Erythroblast (primary cell): ENCODE results near the gene EXOC6B.

Experiments
- DNase-seq, 2 experiments: peaks; one replicate each; lab custom pipeline; 2025; lab: John Stamatoyannopoulos, UW
- GATA1 ChIP-seq: IDR thresholded peaks from 2 replicates; pipeline ENCODE4 v1.6.1; 2011; ENCODE audit warnings: low read depth, mild to moderate bottlenecking, control low read depth, low read length, moderate library complexity
- POLR2A ChIP-seq: IDR thresholded peaks from 2 replicates; pipeline ENCODE4 v1.6.1; 2011; ENCODE audit warnings: mild to moderate bottlenecking, low read length

The EXOC6B gene

DNA sequence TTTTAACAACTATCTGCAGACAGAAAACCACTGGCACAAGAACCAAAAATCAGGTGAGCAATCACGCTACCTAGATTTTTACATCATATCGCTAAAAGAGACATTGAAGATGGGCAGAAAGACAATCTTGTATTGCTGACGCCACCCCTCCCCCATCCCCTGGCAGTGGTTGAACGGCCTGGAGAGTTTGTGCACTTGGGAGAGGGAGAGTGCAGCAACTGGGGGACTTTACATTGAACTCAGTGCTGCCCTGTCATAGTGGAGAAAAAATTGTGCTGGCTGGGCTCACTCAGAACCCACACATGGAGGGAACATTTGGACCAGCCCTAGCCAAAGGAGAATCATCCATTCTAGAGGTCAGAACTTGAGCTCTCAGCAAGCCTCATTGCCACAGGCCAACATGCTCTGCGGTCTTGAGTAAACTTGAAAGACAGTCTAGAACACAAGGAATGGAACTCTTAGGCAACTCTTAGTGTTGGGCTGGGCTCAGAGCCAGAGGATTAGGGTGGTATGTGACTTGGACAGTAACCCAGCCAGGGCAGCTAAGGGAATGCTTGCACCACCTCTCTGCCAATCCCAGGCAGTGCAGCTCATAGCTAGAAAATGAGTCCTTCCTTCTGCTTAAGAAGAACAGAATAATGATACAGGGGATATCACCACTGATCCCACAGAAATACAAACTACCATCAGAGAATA, 458.2 kb downstream of the EXOC6B start:
- TF ChIP-seq POLR2A (no peak), GATA1 (no peak)
- peak; percentile 21 to 59 for DNase-seq

- no peak for TF ChIP-seq POLR2A
- no peak for TF ChIP-seq GATA1
- no peak for DNase-seq
These were observed 462.4 kb downstream of the EXOC6B start for GRCh38 chr2:72363406-72363805.

- no peak for TF ChIP-seq POLR2A
- no peak for TF ChIP-seq GATA1
- no peak for DNase-seq
These were observed 463.1 kb downstream of the EXOC6B start for GRCh38 chr2:72362733-72363132.

GRCh38 chr2:72361521-72361920, 464.3 kb downstream of the EXOC6B start:
- no peak for TF ChIP-seq POLR2A
- no peak for TF ChIP-seq GATA1
- no peak for DNase-seq

- TF ChIP-seq POLR2A (no peak), GATA1 (no peak)
These were observed 464.8 kb downstream of the EXOC6B start for GRCh38 chr2:72361042-72361441.

DNA sequence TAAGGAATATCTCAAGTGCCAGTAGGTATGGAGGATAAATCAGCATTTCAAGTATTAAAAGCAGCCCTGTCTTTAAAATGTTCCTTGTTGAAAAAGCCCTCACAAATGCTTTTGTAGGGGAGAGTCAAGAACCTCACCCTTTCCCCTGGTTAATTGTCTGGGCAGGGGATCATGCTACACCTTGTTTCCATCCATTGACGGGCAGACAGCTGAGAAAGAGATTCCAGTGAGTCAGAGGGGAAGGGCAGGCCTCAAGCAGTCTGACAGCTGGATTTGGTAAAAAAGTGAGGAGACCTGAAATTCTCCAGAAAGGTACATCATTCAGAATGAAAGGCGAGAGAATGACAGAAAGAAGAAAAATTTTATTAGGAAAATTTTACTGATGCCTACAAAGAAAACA, 475.0 kb downstream of the EXOC6B start:
- TF ChIP-seq POLR2A (no peak), GATA1 (no peak)
- DNase-seq = no peak

More at GRCh38 chr2:72361042-72361441, 464.8 kb downstream of the EXOC6B start:
- DNase-seq = no peak

- DNase-seq = no peak
These were observed 476.8 kb downstream of the EXOC6B start for GRCh38 chr2:72349016-72349415.

GRCh38 chr2:72347081-72347480, 478.8 kb downstream of the EXOC6B start:
- DNase-seq = no peak
- TF ChIP-seq GATA1 = no peak
- TF ChIP-seq POLR2A = no peak

More at GRCh38 chr2:72349016-72349415, 476.8 kb downstream of the EXOC6B start:
- TF ChIP-seq GATA1 = no peak
- no peak for TF ChIP-seq POLR2A

- TF ChIP-seq POLR2A (no peak), GATA1 (no peak)
- no peak for DNase-seq
These were observed 484.2 kb downstream of the EXOC6B start for GRCh38 chr2:72341639-72342038.

- DNase-seq = no peak
These were observed 485.2 kb downstream of the EXOC6B start for GRCh38 chr2:72340665-72341064.

GRCh38 chr2:72338076-72338475, 487.8 kb downstream of the EXOC6B start:
- no peak for DNase-seq
- TF ChIP-seq POLR2A = no peak
- no peak for TF ChIP-seq GATA1

More at GRCh38 chr2:72340665-72341064, 485.2 kb downstream of the EXOC6B start:
- TF ChIP-seq GATA1 = no peak
- no peak for TF ChIP-seq POLR2A

DNA sequence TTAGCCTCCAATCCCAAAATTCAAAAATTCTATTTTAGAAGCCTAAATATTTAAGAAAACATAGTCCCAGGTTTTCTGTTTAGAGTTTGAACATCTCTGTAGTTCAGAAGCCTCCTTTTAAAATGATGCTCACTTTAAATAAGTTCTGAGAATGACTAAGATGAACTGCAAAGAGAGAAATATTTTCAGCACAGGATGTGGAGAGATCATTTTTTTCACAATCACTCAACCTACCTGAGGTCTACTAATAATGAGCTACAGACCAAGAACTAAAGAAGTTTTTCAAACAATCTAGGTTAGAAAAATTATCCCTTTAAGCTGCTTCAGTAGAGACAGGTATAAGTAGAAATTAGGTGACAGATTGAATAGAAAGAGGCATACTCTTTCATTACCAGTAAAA, 493.1 kb downstream of the EXOC6B start:
- no peak for TF ChIP-seq GATA1
- no peak for TF ChIP-seq POLR2A

GRCh38 chr2:72330652-72331051, 495.2 kb downstream of the EXOC6B start:
- TF ChIP-seq GATA1 = no peak
- no peak for TF ChIP-seq POLR2A
- peak in 1 of 2 experiments; percentile 2 for DNase-seq

More for the DNA sequence above, 493.1 kb downstream of the EXOC6B start:
- no peak for DNase-seq

- DNase-seq = no peak
- no peak for TF ChIP-seq GATA1
- no peak for TF ChIP-seq POLR2A
These were observed 499.1 kb downstream of the EXOC6B start for GRCh38 chr2:72326759-72327158.

DNA sequence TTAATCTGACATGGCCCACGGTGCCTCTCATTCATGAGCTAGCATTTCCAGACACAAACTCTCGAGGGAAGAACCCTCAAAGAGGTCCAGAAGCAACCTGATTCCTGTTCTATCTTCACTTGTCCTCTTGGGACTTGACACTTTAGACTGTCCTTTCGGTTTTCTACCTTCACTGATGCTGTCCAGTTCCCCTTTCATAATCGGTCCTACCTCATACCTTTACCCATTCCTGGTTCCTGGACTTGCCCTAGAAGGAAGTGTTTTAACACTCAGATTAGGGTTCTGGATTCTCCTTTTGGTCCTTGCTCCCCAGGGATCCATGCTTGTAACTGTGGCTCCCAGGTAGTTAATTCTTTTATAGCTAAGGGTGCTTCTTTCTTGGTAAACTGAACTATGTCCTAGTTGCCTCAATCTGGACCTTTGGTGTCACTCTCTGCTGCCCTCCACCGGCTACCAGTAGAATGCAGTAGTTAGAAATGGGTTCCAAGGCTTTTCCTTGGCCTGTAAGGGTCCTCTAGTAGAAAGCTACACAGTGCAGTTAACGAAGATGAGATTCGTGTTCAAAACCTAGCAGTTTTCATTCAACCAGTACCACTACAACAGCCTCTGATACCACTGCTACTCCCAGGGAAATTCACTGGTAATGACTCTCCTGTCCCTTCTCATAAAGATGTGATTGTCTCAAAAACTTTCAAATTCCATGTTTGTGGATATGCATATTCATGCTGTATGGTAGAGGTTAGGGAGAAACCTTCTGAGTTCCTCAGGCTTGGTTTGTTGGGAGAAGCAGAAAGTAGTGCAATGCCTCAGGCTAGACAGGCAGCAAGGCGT, 500.0 kb downstream of the EXOC6B start:
- TF ChIP-seq GATA1 (no peak), POLR2A (no peak)
- peak; percentile 12 to 45 for DNase-seq
